Muscle layer of duodenum (tissue), 2 donors: Measurements from ENCODE around the gene VEGFC.

ENCODE experiments used
- H3K27ac ChIP-seq: one replicate; pipeline ENCODE4 v1.7.0; 2013; ENCODE audit warnings: mild to moderate bottlenecking, low read length
- H3K27me3 ChIP-seq: one replicate; pipeline ENCODE4 v1.7.0; 2013; ENCODE audit warnings: low read depth, mild to moderate bottlenecking, control low read depth, low read length
- H3K36me3 ChIP-seq, 2 donors: one replicate each; pipeline ENCODE4 v1.7.0; 2013; ENCODE audit warnings: low read length in 2 of 2, control low read depth in 1 of 2, mild to moderate bottlenecking in 1 of 2; ENCODE audit not compliant: insufficient read depth in 2 of 2, control insufficient read depth in 1 of 2
- H3K4me1 ChIP-seq, 2 donors: one replicate each; pipeline ENCODE4 v1.7.0; 2013; ENCODE audit warnings: low read length in 2 of 2, mild to moderate bottlenecking in 2 of 2, control low read depth in 1 of 2, moderate library complexity in 1 of 2; ENCODE audit not compliant: insufficient read depth in 2 of 2, control insufficient read depth in 1 of 2
- H3K4me3 ChIP-seq, 2 donors: one replicate each; pipeline ENCODE4 v1.7.0; 2013; ENCODE audit warnings: low read length in 2 of 2, low read depth in 1 of 2, mild to moderate bottlenecking in 1 of 2
- H3K9me3 ChIP-seq, 2 donors: one replicate each; pipeline ENCODE4 v1.7.0; 2013; ENCODE audit warnings: low read length in 2 of 2, control low read depth in 1 of 2, mild to moderate bottlenecking in 1 of 2; ENCODE audit not compliant: control insufficient read depth in 1 of 2
- donor health status: healthy.

Gene VEGFC

DNA sequence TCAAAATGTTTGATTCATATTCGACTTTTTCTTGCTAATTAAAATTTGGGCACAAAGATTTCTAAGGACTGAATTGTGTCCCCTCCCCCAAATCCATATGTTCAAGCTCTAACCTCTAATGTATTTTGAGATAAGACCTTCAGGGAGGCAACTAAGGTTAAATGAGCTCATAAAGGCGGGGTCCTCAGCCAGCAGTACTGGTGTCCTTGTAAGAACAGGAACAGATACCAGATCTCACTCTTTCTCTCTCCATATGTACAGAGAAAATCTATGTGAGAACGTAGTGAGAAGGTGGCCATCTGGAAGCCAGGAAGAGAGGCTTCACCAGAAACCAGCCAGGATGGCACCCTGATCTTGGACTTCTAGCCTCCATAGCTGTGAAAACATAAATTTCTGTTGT, 116.9 kb downstream of the VEGFC start:
- H3K4me1 ChIP-seq = peaks cover under 1 to 4% of the 10 kb centered on the region in 2 donors

DNA sequence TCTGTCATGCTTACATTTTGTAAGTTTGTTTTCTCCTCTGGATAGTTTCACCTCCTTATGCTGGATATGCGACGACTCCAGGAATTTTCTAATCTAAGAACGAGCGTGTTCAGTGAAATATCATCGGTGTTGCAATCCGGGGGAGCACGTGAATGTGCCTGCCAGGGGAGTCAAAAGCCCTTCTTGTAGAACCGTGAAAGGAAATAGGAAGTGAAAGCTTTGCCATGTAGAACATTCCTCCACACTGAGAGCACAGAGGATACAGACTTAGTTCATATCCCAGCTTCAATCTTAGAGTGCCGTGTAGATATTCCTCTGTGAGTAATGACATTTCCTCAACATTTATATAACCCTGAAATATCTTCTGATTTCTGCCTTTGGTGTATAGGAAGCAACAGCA, 121.2 kb downstream of the VEGFC start:
- no peak overlapping the region for H3K27ac ChIP-seq
- H3K9me3 ChIP-seq = no peaks in the 10 kb centered on the region
- H3K36me3 ChIP-seq = no peaks in the 10 kb centered on the region
- no peaks in the 10 kb centered on the region for H3K27me3 ChIP-seq
- no peaks in the 10 kb centered on the region for H3K4me1 ChIP-seq
- no peak overlapping the region for H3K4me3 ChIP-seq

More for the DNA sequence above, 116.9 kb downstream of the VEGFC start:
- Histone ChIP-seq H3K36me3 (no peaks in the 10 kb centered on the region), H3K27me3 (no peaks in the 10 kb centered on the region), H3K4me3 (no peak overlapping the region), H3K27ac (no peak overlapping the region), H3K9me3 (no peaks in the 10 kb centered on the region)

DNA sequence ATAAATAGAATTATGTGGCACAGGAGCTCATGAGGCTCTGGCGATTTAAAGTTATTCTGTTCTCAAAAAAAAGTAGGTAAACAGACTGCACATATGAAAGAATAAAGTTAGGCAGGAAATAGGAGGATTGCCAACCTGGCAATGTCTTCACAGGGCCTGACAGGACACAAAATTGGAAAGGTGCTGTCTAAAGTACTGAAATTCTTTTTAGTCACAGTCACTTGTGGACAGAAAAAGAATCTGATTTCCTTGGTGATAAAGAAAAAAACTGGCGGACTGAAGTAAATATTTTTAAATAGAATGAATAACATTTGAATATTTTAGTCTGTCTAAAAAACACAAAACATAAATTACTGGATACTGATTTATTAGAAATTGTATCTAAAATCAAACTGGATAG, 124.4 kb downstream of the VEGFC start:
- Histone ChIP-seq H3K4me3 (no peak overlapping the region), H3K4me1 (no peaks in the 10 kb centered on the region), H3K27me3 (no peaks in the 10 kb centered on the region), H3K27ac (no peak overlapping the region), H3K9me3 (no peaks in the 10 kb centered on the region), H3K36me3 (no peaks in the 10 kb centered on the region)

DNA sequence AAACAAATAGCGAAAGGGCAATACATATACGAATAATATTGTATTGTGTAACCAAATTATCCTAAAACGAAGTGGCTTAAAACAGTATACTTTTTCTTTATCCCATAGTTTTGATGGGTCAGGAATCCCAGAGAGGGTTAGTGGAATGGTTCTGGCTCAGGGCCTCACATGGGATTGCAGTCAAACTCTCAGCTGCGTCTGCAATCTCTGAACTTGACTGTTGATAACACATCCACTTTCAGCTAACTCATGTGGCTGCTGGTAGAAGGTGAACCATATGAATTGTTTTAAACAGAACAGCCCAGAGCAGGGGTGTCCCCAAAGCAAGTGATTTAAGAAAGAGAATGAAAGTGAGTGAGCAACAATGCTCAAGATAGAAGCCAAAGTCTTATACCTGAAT, 127.8 kb downstream of the VEGFC start:
- H3K27ac ChIP-seq = no peak overlapping the region
- H3K9me3 ChIP-seq = no peaks in the 10 kb centered on the region
- H3K4me3 ChIP-seq = no peak overlapping the region
- H3K27me3 ChIP-seq = no peaks in the 10 kb centered on the region
- H3K4me1 ChIP-seq = no peaks in the 10 kb centered on the region
- no peaks in the 10 kb centered on the region for H3K36me3 ChIP-seq

DNA sequence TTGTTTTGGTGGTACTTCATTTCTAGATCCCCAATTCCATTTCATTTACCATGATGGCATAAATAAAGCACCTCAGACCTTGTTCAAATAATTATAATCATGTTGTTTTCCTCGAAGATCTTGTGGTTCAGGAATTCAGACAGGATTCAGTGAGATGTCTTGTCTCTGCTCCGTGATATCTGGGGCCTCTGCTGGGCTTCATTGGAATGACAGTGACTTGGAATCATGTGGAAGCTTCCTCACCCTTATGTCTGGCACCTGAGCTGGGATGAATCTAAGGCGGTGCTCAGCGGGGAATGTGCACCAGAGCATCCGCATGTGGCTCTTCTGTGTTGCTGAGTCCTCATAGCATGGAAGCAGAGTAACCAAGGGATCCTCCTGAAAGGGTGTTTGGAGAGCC, 132.2 kb downstream of the VEGFC start:
- Histone ChIP-seq H3K36me3 (no peaks in the 10 kb centered on the region), H3K4me3 (no peak overlapping the region), H3K27me3 (no peaks in the 10 kb centered on the region), H3K9me3 (no peaks in the 10 kb centered on the region), H3K27ac (no peak overlapping the region), H3K4me1 (no peaks in the 10 kb centered on the region)

DNA sequence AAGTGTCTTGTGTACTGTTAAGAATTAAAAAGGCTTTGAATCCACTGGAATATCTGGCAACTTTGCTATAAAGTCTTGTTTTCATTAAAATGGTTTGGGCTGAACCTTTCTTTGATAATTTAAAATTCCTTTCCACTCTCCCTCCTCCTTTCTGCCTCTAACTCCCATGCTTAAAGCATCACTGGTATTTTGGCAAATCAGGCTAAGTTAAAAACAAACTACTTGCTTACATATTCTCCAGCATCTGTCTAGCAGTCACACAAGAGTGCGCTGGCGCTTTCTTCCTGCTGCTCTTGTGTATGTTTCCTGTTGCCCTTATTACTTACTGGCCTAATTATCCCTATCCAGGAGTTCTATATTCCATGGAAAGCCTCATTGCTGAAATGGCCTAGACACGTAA, 136.6 kb downstream of the VEGFC start:
- H3K9me3 ChIP-seq = no peaks in the 10 kb centered on the region
- no peak overlapping the region for H3K27ac ChIP-seq

DNA sequence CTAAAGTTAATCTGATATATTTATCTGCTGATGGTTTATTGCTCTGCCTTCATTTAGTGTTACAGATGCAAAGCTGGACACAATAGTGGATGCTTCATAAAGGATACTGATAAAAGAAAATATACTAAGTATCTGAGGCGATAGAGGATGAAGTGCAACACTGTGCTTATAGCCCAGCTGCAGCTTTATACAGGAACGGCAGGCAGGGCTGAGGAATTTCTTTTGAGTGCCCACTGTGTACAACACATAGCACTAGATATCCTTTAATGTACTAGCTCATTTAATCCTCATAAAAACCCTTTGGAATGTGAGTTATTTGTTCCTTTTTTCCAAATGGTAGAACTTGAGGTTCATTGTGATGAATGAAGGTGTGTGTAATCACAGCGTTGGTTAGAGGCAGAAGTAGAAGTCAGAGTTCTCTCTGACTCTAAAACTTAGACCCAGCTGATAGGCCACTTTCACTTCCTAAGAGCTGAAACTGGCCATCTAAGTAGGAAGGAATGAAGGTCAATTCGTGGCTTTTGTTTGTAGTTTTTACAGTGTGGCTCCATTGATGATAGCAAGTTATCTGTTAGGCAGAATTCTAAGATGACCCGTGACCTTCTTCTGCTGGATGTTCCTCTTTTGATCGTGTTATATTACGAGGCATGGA, 138.0 kb downstream of the VEGFC start:
- no peak overlapping the region for H3K27ac ChIP-seq
- no peaks in the 10 kb centered on the region for H3K36me3 ChIP-seq
- no peaks in the 10 kb centered on the region for H3K27me3 ChIP-seq
- no peak overlapping the region for H3K4me3 ChIP-seq
- no peaks in the 10 kb centered on the region for H3K9me3 ChIP-seq
- H3K4me1 ChIP-seq = peaks cover 0 to 11% of the 10 kb centered on the region in 2 donors

More for the DNA sequence above, 136.6 kb downstream of the VEGFC start:
- peaks cover 0 to 11% of the 10 kb centered on the region in 2 donors for H3K4me1 ChIP-seq
- no peaks in the 10 kb centered on the region for H3K27me3 ChIP-seq
- no peak overlapping the region for H3K4me3 ChIP-seq
- H3K36me3 ChIP-seq = no peaks in the 10 kb centered on the region

DNA sequence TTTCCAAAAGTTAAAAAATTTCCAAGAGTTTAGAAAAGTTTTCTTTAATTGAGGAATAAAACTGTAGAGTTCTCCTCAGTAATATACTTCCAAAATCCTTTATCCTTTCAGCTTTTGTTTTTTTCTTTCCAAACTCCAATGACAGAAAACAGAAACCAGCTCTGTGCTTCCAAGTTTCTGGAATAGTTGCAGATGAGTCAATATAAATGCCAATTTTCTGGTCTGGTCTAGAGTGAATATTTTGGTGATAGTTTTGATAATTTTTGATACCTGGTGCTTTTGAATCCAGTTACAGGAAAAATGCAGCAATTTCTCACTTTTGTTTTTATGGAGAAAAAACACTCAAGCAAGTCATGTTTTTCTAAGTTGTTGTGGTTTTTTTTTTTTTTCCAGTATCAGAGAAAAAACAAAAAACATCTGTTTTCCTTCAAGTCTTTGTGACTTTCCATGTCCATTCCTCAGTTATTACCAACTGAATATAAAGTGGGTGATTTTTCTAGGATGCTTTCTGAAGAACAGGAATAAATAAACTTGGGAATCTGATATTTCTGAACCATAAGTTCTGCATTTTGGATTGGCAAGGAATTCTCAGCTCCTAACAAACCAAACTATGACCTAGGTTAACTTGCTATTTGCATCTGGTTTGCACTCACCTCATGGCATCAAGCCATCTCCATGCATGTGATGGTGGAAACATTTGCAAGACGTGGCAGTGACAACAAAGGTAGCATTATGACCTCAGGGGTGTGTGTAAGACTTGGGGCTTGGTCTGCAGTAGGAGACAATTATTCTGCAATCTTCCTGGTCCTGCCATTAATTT, 139.1 kb downstream of the VEGFC start:
- no peaks in the 10 kb centered on the region for H3K36me3 ChIP-seq
- H3K27me3 ChIP-seq = no peaks in the 10 kb centered on the region
- no peak overlapping the region for H3K4me3 ChIP-seq
- no peaks in the 10 kb centered on the region for H3K9me3 ChIP-seq
- H3K27ac ChIP-seq = no peak overlapping the region
- H3K4me1 ChIP-seq = peaks cover 0 to 11% of the 10 kb centered on the region in 2 donors

DNA sequence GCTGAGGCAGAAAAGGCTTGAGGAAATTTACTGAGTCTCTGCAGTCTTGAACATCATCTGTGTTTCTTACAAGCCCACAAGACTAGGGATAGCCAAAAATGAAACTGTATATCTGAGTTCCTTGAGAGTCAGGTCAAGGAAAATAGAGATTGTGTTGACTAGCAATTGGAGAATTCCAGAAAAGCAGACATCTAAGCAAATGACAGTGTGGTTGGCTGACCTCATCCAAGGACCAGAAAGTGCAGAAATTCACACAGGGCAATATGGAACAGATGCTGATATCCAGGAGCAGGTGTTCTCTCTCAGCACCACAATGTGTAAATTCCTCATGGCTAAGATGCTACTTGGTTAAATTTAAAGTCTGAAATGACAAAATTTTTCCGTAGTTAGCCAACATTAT, 146.4 kb downstream of the VEGFC start:
- Histone ChIP-seq H3K27ac (no peak overlapping the region), H3K4me3 (no peak overlapping the region), H3K36me3 (no peaks in the 10 kb centered on the region), H3K27me3 (no peaks in the 10 kb centered on the region), H3K4me1 (no peaks in the 10 kb centered on the region), H3K9me3 (no peaks in the 10 kb centered on the region)

DNA sequence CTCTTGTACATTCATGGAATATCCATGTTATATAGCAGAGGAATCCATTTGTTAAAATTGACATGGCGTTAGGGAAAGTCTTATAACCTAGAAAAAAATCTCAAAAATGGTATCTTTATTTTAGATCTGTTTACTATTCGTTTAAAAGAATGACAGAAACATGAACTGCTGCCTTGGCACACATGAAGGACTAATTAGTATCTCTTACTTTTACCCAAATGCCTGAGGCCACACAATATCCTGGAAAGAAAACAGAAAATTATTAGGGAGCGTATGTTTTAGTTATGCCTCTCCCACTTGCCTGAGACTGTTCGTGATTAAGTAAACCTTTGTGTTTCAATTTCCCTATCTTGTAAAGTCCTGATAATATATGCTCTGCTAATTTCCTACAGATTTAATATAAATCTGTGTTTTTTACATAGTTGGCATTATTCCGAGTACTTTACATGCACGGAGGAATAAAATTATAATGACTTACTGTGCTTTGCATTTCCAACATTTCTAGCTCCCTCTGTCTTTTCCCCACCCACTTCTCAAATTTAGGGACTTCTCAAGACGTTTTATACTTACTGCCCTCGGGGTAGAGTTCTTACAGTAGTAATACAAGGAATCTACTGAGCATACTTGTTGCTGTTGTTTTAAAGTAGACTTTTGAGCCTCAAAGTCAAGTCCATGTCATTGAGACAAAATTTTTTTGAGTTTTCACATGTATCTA, 147.3 kb downstream of the VEGFC start:
- H3K36me3 ChIP-seq = no peaks in the 10 kb centered on the region
- H3K4me1 ChIP-seq = no peaks in the 10 kb centered on the region
- H3K27me3 ChIP-seq = no peaks in the 10 kb centered on the region
- H3K9me3 ChIP-seq = no peaks in the 10 kb centered on the region
- H3K27ac ChIP-seq = no peak overlapping the region
- H3K4me3 ChIP-seq = no peak overlapping the region

DNA sequence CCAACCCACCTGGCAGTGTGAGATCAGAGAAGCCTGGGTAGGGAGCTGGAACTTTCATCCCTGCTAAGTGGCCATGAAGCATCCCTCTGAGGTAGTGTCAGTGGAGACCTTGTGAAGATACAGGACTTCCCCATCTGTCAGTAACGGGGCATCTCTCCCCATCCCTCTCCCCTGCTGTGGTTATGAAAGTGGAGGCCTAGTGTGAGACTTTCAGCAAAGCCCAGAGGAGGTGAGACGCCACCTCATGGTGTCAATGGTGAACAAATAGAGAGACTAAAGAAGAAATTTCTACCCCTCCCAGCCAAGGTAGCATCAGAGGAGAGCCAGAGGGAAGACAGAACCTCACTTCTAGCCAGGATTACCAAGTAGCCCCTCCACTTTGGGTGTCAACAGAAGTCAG, 150.2 kb downstream of the VEGFC start:
- Histone ChIP-seq H3K27ac (no peak overlapping the region), H3K4me1 (no peaks in the 10 kb centered on the region), H3K4me3 (no peak overlapping the region), H3K9me3 (no peaks in the 10 kb centered on the region), H3K27me3 (no peaks in the 10 kb centered on the region), H3K36me3 (no peaks in the 10 kb centered on the region)
